Measurements from ENCODE around the gene THADA. TPM values are rescaled to one million over a fixed set of nuclear protein-coding genes. Genes with fewer than 3 reads are reported as not detected.

THADA gene
- total RNA-seq, 1 donor from 2014 or later = 11.0 TPM

GRCh38 chr2:43420389-43420801 is 175.4 kb downstream of the THADA start:
- no peak for DNase-seq (ENCODE audit: low read depth)
- no peak for TF ChIP-seq CTCF (conservative IDR thresholded peaks at IDR 0.05; ENCODE audit: low read depth, low read length)

GRCh38 chr2:43419876-43420275 is 176.0 kb downstream of the THADA start:
- H3K4me3 ChIP-seq (ENCODE audit: low read depth, low read length) = no peak overlapping the region
- TF ChIP-seq CTCF (conservative IDR thresholded peaks at IDR 0.05; ENCODE audit: low read depth, low read length) = no peak
- DNase-seq (ENCODE audit: low read depth) = no peak

More at GRCh38 chr2:43420389-43420801, 175.4 kb downstream of the THADA start:
- H3K4me3 ChIP-seq (ENCODE audit: low read depth, low read length) = no peak overlapping the region

- DNase-seq (ENCODE audit: low read depth) = no peak
- no peak for TF ChIP-seq CTCF (conservative IDR thresholded peaks at IDR 0.05; ENCODE audit: low read depth, low read length)
- H3K4me3 ChIP-seq (ENCODE audit: low read depth, low read length) = no peak overlapping the region
Measured at GRCh38 chr2:43419243-43419642, 176.6 kb downstream of the THADA start.

GRCh38 chr2:43418680-43419079 is 177.2 kb downstream of the THADA start:
- no peak for DNase-seq (ENCODE audit: low read depth)
- TF ChIP-seq CTCF (conservative IDR thresholded peaks at IDR 0.05; ENCODE audit: low read depth, low read length) = no peak
- H3K4me3 ChIP-seq (ENCODE audit: low read depth, low read length) = no peak overlapping the region

GRCh38 chr2:43417300-43417699 is 178.5 kb downstream of the THADA start:
- no peak for TF ChIP-seq CTCF (conservative IDR thresholded peaks at IDR 0.05; ENCODE audit: low read depth, low read length)
- no peak for DNase-seq (ENCODE audit: low read depth)

GRCh38 chr2:43415592-43415991 is 180.2 kb downstream of the THADA start:
- H3K4me3 ChIP-seq (ENCODE audit: low read depth, low read length) = no peak overlapping the region
- DNase-seq (ENCODE audit: low read depth) = no peak
- no peak for TF ChIP-seq CTCF (conservative IDR thresholded peaks at IDR 0.05; ENCODE audit: low read depth, low read length)

More at GRCh38 chr2:43417300-43417699, 178.5 kb downstream of the THADA start:
- no peak overlapping the region for H3K4me3 ChIP-seq (ENCODE audit: low read depth, low read length)

- DNase-seq (ENCODE audit: low read depth) = no peak
- H3K4me3 ChIP-seq (ENCODE audit: low read depth, low read length) = no peak overlapping the region
- TF ChIP-seq CTCF (conservative IDR thresholded peaks at IDR 0.05; ENCODE audit: low read depth, low read length) = no peak
Measured at GRCh38 chr2:43414586-43415135, 181.2 kb downstream of the THADA start.
